Raji (cell line): ENCODE results near the gene PALMD.

Source experiments
- POLR2A ChIP-seq: IDR thresholded peaks from 2 replicates; pipeline ENCODE4 v1.6.1; 2011; ENCODE audit warnings: low read depth, low read length, control low read depth; ENCODE audit not compliant: insufficient read depth

PALMD gene, protein sequence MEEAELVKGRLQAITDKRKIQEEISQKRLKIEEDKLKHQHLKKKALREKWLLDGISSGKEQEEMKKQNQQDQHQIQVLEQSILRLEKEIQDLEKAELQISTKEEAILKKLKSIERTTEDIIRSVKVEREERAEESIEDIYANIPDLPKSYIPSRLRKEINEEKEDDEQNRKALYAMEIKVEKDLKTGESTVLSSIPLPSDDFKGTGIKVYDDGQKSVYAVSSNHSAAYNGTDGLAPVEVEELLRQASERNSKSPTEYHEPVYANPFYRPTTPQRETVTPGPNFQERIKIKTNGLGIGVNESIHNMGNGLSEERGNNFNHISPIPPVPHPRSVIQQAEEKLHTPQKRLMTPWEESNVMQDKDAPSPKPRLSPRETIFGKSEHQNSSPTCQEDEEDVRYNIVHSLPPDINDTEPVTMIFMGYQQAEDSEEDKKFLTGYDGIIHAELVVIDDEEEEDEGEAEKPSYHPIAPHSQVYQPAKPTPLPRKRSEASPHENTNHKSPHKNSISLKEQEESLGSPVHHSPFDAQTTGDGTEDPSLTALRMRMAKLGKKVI

DNA sequence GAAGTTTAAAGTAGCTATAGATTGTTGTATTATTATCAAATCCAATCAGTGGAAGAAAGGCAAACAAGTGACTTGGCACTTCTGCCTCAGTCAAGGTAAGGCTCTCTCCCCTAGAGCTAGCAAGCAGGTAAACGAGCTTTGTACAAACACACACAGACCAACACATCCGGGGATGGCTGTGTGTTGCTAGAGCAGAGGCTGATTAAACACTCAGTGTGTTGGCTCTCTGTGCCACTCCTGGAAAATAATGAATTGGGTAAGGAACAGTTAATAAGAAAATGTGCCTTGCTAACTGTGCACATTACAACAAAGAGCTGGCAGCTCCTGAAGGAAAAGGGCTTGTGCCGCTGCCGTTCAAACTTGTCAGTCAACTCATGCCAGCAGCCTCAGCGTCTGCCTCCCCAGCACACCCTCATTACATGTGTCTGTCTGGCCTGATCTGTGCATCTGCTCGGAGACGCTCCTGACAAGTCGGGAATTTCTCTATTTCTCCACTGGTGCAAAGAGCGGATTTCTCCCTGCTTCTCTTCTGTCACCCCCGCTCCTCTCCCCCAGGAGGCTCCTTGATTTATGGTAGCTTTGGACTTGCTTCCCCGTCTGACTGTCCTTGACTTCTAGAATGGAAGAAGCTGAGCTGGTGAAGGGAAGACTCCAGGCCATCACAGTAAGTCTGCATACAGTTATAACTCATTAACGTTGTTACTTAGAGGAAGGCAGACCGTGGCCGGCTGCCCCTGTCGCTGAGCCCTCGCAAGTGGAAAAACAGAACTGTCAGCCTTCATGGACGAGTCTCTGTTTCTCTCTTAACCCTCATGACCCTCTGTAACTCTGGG, at the start of gene PALMD:
Gene PALMD (plus strand): TSS at position 415 of the 833 bp plus-strand sequence. CDS start 205 bp downstream, at position 620.
- no peak for TF ChIP-seq POLR2A

DNA sequence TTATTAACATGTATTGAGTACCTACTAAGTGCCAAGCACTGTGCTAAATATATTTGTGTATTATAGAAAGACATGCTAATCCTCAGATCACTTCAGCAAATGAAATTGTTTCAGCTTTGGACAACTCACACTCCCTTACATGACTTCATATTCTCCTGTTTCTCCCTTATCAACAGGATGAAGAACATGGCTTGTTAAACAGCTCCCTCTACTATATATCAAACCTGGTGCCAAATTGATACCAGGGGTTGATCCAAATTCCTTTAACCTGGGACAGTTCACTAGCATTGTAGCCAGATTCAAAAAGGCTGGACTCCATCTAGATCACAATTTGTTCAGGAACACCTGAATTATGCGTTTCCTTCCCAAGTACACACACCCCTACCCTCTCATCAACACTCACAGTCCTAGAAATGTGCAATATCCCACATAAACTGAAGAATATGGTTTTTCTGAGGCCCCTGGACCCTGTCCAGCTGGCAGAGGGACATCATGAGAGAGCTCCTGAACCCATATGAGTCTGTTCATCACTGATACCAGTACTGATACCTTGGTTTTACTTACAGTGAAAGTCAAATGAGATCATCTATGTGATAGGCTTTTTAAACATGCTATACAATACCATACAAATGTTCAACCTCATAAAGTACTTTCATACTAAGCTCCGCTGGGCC, 47.0 kb upstream of the PALMD start:
- TF ChIP-seq POLR2A, result no peak

DNA sequence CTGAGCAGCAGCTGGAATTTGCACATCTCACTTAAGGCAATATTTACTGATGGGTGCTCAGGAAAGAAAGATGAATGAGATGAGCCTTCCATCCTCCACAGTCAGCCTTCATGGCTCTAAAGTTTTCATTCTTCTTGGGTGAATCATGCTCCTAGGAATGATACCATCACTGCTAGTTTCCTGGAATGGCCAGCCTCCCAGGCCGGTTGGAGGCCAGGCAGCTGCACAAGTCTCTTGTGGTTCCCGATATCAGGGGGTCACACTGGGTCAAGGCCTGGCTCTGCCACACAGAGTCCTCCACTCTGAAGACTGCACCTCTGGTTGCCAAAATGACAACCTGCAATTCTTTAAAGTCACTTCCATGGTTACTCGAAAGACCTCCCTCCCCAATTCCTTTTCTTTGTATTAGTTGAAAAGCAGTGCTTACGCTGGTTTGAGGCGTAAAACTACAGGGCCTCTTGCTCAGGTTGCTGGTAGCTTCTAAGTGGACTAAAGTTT, 46.2 kb upstream of the PALMD start:
- TF ChIP-seq POLR2A, result no peak

DNA sequence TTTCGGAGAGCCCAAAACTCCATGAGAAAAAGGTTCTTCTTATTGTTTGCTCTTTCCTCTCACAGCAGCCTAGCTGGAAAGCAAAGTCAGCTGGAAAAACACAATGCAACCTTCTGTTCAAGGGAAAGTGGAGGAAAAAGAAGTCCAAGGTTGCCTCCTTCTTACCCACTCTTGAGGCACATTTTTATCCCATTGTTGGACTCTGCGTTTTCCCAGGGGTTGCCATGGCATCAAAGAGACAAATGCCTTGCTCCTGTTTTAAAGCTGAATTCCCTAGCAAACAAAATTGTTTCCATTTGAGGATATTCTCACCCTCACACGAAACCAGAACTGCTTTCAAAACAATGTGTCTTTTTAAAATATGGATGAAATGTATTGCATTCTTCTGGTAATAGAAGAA, 45.1 kb upstream of the PALMD start:
- no peak for TF ChIP-seq POLR2A

DNA sequence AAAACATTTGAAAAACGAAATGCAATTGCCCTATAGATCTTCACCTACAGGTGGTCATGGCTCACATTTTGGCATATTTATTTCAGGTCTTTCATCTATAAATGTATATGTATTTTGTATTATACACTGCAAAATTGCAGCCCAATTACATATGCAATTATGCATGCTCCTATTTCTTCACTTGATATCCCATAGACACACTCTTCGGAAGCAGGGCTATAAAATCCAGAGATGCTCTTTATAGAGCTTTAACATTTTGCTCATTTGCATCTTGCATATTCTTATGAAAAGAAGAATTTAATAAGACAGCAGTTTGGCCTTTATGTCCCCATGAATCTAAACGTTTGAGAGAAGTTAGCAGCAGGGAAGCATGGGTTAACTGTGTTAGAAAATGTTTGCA, 44.7 kb upstream of the PALMD start:
- no peak for TF ChIP-seq POLR2A

DNA sequence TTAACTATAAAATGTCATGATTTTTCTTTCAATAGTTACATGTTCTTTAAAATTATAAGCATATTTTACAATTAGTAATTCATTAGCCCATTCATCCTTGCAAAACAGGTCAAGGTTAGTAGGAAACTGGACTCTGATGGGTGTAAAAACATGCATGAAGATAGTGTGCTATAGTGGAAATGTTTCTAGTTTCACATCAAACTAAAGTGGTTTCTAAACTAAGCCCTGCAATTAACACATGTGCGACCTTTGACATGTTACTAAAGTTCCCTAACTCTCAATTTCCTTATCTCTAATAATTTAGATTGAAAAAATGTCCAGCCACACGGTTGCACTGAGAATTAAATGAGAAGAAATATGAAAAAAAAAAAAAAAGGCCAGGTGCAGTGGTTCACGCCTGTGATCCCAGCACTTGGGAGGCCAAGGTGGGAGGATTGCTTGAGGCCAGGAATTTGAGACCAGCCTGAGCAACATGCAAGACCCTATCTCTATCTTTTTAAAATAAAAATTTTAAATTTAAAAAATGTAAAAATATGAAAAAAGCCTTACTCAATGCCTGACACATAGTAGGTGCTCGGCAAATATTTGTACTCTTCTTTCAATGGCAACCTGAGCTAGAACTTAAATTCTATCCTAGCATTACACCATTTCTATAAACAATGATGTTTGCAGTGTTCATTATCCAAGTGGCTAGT, 44.1 kb upstream of the PALMD start:
- no peak for TF ChIP-seq POLR2A

DNA sequence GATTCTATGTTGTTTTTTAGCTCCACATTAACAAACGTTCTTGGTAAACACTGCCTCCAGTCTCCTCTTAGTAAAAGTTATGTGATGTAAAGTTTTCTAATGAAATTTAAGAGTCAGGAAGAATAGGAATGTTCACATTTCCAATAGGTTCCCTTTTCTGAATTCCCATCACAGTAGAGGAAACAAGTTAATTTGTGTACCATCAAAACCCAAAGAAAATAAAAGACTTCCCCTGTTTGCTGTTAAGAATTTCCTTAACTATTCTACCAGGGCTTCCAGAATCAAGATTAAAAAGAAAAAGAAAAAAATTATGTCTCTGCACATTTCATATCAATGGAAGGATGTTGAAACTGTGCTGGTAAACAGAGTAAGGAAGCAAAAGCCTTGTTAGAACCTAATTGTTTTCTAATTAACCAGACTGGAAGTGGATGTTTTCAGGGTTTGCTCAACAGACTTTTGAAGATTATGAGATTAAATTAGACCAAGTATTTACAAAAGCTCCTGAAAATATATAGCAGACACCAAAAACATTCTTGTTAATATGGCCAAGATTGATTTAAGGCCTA, 43.4 kb upstream of the PALMD start:
- TF ChIP-seq POLR2A, result no peak

DNA sequence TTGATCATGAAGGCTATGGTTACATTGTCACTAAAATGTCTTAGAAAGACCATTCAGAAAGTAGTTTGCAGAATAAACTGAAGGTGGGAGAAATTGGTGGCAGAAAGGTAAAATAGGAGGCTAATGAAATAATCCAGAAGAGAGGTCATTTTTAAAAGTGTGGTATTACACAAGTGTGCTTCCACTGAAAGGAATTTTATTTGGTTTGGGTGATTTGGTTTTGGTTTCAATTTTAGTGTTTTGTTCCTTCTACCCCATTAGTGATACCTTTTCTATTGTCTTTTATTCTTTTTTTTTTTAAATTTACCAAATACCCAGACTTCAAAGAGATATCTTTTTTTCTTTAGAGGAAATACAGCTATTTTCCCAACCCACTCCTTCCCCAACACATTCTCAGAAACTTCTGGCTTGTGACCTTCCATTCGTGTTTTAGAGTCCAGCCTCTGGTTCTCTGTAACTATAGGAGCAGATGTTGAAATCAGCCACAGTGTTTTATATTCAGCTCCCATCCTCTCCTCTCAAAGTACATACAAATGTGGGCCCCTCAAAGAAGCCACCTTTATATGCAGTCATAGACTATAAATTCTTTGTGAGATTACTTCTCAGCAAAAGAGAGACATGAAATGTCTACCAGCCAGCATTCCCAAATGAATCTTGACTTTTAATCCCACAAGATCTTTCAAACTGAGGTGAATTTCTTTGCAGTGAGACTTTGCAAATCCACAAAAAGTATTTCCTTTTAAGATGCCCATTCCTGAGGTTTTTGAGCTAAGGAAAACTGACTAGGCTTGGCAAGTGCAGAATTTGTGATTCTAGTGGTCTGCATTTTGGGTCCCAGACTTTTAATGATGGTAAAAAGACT, 42.0 kb upstream of the PALMD start:
- no peak for TF ChIP-seq POLR2A

DNA sequence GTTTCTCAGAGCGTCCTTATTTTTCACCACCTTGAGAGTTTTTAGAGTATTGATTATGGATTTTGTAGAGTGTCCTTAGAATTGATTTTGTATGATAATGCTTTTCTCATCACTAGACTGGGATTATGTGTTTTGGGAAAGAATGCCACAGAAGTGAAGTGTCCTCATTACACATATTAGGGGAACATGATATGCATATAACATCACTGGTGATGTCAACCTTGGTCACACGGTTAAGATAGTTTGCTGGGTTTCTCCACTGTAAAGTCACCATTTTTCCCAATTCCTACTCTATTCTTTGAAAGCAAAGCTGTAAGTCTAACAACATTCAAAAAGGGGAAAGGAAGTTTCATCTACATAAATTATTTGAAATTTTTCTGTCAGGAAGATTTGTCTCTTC, 39.6 kb upstream of the PALMD start:
- no peak for TF ChIP-seq POLR2A

DNA sequence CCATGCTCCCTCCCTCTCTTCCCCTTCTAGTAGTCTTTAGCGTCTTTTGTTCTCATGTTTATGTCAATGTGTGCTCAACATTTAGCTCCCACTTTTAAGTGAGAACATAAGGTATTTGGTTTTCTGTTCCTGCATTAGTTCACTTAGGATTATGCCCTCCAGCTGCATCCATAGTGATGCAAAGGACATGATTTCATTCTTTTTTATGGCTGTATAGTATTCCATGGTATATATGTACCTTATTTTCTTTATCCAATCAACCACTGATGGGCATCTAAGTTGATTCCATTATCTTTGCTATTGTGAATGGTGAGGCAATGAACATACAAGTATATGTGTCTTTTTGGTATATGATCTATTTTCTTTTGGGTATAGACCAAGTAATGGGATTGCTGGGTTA, 38.3 kb upstream of the PALMD start:
- no peak for TF ChIP-seq POLR2A

DNA sequence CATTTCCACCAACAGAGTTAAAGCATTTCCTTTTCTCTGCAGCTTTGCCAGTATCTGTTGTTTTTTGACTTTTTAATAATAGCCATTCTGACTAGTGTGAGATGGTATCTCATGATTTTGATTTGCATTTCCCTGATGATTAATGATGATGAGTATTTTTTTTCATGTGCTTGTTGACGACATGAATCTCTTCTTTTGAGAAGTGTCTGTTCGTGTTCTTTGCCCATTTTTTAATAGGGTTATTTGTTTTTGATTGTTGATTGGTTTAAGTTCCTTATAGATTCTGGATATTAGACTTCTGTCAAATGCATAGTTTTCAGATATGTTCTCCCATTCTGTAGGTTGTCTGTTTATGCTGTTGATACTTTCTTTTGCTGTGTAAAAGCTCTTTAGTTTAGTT, 37.9 kb upstream of the PALMD start:
- no peak for TF ChIP-seq POLR2A

DNA sequence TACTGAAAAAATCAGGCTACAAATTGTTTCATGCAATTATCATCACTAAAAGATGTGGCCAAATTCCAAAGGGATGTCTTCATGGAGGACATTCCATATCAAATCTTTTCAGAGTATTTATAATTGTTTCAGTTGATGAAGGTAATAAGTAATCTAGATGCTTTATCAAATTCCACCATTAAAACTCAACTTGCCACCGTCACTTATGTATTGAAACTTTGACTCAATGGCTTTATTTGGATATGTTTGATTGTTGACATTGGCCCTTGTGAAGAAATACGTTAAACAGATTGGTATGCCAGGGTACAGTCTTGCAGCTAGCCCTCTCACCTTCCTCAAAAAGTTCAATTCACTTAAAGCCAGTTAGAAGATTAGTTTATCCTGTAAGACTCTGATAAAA, 32.2 kb upstream of the PALMD start:
- TF ChIP-seq POLR2A, result no peak

DNA sequence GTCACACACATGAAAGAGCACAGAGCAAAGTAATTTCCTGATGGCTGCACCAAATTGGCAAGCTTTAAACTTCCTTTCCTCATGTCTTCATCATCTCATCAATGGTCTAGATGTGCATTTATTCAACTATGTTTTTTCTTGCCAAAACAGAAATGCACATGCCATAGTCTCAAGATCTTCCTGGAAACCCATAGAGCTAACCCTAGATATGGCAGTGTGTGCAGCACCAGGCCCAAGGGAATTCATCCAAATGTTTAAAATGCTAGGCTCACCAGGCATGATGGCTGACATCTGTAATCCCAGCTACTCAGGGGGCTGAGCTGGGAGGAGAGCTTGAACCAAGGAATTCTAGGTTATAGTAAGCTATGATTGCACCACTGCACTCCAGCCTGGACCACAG, 31.2 kb upstream of the PALMD start:
- no peak for TF ChIP-seq POLR2A
